Fibroblast of skin of scalp (primary cell): ENCODE results near the gene EML4.

Source experiments
- DNase-seq: peaks from one replicate; pipeline ENCODE4 v3.0.0-alpha.2; 2013

EML4 gene

DNA sequence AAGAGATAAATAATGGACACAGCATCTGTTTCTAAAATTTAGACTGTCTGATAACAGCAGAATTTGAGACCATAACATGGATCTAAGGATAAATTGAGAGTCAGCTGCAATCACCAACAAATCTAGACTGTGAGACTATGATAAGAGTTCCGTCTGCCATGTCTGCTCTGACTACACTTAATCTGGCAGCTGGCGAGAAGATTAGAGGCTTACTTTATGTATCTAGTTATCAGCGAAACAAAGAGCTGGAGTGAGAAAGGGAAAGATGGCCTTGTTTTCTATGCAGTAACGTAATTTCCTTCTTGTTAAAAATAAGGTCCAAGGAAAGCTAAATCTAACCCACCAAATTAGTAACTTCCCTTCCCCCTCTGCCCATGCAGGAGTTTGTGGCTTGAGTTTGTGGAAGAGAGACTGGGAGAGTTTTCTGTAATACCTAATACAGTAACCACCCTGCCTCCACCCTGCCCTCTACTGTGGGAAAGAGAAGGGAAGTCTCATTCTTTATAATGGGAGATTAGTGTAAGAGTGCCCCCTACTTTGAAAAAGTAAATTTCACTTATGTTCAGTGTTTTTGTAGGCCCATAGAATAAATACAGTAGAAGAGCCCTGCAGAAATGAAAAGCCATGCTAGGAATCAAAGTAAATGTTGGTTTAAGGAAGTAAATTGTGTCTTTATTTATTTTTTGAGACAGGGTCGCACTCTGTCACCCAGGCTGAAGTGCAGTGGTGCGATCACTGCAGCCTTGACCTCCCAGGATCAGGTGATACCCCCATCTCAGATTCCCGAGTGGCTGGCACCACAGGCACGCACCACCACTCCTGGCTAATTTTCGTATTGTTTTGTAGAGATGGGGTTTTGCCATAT, 27.5 kb downstream of the EML4 start:
- peak; percentile 70 for DNase-seq

DNA sequence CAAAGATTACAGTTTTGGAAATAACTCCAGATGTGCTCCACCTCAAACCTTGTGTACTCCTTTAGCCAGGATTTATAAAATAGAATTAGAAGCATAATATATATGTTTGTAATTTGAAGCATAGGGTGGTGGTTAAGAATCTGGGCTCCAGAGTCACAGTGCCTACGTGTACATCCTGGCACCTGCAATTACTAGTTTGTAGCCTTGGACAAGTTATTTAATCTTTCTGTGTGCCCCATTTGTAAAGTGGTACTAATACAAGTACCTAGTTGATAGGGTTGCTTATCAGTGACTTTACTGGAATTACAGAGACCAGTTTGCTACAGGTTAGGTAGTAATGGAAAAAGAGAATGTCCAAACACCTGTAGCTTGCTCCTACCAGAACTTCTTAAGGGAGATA, 28.6 kb downstream of the EML4 start:
- no peak for DNase-seq

DNA sequence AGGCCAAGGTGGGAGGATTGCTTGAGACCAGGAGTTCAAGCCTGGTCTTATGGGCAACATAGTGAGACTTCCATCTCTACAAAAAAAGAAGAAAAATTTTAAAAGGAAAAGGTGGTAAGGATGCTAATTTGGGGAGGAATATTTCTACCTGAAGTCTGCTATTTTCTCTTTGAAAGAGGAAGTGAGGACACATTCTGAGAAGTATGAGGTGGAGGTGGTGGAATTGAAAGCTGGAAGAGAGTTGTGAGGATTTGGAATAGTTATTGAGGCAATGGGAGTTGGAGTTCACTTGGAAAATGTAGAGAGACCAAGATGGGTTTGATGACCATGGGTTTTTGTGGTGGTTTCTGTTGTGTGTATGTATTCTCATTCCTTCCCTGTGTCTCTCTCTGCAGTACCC, 29.3 kb downstream of the EML4 start:
- no peak for DNase-seq

DNA sequence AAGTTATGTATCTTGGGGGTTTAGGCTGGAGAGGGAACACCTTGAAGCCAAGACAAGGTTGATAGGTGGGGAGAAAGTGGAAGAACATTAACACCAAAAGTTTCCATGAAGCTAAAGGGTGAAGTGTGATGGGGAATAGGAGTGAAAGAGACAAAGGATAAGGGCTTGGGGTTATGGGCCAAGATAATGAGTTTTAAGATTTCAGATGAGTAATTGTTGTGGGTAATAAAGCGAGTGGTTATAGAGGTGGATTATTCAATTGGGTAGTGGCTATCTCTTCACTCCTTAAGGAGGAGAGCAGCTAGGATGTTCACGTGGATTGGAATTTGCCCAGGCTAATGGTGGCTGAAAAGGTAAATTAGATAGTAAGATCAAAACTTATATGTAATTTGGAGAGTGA, 29.8 kb downstream of the EML4 start:
- no peak for DNase-seq

DNA sequence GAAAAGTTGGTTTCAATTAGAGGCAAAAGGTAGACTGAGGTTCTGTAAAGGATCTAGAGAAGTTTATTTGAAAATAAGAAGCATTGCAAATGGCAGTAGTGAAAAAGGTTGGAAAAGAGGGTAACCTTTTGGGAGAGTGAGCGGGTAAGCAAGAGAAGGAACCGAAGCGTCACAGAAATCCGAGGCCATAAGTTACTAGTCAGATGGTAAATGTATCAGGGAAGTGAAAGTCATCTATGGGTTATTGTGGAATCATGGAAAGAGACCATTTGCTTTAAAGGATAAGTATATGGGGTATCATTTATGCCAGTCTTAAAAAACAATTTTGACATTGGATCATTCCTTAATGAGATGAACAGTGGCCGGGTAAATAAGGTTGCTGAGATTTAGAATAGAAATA, 30.5 kb downstream of the EML4 start:
- no peak for DNase-seq

GRCh38 chr2:42200926-42201855, 32.0 kb downstream of the EML4 start:
- no peak for DNase-seq

DNA sequence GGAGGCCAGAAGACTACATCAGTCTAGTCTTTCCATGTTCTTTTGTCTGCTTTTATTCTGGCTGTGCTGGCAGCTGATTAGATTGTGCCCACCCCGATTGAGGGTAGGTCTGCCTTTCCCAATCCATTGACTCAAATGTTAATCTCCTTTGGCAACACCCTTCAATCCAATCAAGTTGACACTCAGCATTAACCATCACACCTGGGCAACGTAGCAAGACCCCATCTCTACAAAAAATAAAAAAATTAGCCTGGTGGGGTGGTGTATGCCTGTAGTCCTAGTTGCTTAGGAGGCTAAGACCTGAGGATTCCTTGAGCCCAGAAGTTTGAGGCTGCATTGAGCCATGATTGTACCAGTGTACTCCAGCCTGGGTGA, 33.5 kb downstream of the EML4 start:
- no peak for DNase-seq

- no peak for DNase-seq
Observed at GRCh38 chr2:42203792-42204191, 34.6 kb downstream of the EML4 start.

DNA sequence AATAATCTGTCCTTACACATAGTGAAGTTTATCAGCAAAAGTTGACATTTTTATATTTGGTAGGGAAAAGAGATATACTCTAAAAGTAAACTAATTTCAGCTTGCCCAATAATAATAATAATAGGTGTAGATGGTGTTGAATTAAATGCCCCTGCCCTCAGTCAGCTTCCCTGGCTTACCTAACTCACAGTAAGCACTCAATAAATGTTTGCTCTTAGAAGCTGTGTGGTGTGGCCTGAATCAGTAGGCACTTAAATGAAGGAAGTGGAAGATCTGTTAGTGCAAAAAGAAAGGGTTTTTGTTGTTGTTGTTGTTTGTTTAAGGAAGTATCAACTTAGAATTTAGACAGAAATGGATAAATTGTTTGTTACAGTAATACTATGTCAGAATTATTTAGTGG, 36.2 kb downstream of the EML4 start:
- no peak for DNase-seq

DNA sequence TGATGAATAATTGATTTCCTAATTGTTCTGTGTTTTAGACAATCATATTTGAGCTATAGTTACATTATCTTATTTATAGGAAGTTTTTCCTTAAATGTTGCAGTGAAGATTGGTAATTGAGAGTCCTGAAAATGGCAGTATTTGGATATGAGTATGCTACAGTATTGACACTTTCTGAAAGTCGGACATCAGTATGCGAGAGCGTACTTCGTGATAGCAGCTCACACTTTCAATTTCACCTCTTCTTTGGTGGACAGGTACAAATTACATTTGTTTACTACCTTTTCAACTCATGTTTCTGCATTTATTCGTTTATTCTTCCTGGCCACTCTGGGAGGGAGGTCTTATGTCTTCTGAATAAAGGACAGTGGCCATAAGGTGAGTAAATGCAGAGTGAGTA, 38.7 kb downstream of the EML4 start:
- DNase-seq = no peak

DNA sequence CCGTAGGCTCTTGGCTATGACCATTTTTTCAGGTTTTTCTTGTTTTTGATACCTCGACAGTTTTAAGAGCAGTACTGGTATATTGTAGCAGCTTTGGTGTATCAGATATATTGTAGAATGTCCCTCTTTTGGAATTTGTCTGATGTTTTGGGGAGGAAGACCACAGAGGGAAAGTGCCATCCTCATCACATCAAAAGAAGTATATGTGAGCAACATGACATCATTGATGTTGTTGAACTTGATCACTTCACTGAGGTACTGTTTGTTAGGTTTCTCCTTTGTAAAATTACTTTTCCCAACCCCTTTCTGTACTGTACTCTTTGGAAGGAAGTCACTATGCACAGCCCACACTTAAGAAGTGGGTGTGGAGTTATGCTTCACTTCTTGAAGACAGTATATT, 41.0 kb downstream of the EML4 start:
- no peak for DNase-seq

DNA sequence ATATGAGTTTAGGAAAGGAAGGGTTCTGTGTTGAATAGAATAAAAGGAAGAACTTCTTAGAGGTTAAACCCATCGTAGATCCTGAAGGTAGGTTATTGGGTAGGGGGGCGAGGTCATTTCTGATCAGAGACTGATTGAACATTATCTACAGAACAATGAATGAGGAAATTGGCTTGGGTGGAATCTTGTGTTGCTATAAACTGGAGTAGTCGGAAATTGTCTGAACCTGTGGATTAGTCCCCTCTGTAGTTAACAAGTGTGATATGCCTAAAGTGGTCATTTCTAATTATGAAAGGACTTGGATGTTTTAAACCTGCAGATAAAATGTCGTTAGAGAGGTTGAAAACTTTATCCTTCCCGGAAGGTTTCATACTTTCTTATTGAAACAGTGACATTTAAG, 42.1 kb downstream of the EML4 start:
- no peak for DNase-seq

DNA sequence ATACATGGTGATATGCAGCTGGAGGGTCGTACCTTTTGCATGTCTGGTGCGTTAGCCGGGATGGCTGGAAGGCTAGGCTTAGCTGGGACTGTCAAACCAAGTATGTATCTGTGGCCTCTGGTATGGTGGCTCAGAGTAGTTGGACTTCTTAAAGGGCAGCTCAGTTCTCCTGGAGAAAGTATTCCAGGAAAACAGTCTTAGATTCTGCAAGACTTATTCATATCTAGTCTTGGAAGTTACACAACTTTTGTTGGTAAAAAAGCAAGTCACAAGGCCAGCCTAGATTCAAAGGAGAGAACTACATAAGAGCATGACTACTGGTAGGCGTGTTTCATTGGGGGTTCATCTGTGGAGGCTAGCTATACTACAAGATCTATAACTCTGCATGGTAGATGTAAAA, 45.5 kb downstream of the EML4 start:
- peak; percentile 20 for DNase-seq

- DNase-seq = peak; percentile 77
Observed at GRCh38 chr2:42216694-42217093, 47.5 kb downstream of the EML4 start.

DNA sequence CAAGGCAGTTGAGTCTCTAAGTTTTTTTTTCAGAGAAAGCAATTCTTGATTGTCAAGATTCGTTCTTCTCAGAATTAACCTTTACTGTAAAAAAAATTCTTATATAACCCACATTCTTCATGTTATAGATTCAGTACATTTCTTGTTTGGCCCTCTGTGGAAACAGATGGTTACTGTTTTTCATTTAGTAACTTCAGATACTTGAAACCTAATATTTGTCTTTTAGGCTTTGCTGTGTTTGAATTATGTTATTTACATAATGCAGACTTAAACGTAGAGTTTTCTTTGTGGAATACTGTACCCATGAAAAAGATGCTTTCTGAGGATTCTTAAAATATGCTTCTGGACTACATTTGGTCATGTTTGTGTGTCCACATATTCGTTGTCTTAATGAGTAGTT, 48.2 kb downstream of the EML4 start:
- no peak for DNase-seq

DNA sequence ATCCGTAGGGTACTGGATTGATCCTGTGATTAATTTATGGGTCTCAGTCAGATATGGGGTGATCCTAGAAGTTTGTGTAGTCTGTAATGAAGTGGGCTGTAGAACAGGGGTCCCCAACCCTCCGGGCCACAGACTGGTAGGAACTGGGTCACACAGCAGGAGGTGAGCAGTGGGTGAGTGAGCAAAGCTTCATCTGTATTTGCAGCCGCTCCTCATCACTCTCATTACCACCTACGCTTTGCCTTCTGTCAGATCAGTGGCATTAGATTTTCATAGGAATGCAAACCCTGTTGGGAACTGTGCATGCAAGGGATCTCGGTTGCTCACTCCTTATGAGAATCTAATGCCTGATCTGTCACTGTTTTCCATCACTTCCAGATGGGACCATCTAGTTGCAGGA, 48.8 kb downstream of the EML4 start:
- no peak for DNase-seq

DNA sequence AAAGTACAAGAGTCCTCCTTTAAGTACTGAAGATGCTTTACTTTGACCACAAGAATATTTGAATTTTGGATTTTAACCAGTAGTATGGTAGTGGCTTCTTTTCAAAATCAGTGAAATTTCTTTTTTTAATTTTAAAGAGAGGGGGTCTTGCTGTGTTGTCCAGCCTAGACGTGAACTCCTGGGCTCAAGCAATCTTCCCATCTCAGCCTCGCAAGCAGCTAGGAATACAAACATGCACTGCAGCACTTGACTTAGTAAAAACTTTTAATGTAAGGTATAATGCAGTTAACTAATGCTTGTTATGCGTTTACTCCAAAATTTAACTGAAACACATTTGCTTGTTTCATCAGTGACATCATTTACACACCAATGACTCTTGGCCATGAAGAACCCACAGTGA, 49.6 kb downstream of the EML4 start:
- DNase-seq = no peak

DNA sequence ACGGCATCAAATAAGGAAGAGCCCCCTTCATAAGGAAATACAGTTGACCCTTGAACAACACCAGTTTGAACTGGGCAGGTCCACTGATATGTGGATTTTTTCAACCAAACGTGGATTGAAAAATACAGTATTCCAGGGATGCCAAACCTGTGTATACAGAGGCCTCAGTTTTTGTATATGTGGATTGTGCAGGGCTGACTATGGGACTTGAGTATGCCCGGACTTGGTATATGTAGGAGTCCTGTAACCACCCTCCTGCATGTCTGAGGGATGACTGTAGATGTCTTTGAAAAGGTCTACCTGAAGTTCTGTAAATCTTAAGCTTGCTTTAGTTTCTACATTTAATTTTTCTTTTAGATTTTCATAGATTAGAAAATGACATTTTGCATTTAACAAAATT, 50.0 kb downstream of the EML4 start:
- no peak for DNase-seq

DNA sequence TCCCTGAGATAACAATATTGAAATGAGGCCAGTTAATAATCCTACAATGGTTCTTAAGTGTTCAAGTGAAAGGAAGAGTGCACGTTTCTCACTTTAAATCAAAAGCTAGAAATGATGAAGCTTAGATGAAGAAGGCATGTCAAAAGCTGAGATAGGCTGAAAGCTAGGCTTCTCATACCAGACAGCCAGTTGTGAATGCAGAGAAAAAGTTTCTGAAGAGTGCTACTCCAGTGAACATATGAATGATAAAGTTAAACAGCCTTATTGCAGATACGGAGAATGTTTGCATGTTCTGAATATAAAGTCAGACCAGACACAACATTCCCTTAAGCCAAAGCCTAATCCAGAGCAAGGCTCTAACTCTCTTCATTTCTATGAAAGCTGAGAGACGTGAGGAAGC, 51.4 kb downstream of the EML4 start:
- DNase-seq = no peak

DNA sequence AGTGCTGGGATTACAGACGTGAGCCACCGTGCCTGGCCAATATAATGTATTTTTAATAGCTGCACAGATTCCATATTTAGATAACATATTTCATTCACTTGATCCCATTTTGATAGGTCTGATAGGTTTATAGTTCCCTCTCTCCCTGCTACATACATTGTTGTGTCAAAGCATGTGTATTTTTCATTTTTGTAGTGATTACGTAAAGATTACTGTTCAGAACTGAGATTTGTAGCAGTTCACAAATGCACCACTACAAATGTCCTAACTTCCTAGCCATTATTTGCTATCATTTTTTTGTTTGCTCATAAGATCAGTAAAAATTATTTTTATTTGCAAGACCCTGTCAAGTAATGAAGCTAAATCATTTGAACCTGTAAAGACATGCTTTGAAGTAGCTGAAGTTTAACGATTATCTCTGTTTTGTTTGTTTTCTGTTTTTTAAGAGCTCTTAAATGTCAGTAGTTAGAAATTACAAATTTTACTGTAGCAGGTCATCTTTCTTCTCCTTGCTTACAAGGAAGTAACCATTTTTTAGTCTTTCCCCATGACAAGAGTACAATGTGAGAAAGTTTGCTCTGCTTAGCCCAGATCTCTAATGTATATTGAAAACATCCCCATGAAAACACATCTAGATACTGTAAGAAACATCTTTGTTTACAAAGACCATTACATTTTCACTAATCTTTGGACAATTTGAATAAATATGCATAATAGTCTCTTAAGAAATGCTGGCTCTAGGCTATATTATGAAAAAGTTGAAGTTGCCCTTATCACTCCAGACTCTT, 54.1 kb downstream of the EML4 start:
- DNase-seq = no peak

DNA sequence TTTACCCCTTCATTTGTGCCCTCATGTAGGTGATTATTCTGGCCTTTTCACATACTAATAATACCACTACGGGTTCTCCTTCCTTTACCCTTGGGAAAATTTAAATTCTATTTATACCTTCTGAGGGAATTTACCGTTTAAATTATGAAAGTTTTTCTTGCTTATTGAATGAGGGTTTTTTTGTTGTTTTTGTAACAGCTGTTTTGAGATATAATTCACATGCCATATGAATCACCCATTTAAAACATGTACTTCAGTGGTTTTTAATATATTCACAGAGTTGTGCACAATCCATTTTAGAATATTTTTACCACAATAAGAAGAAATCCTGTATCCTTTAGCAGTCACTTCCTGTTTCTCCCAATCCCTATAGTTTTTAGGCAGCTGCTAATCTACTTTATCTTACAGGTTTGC, 54.7 kb downstream of the EML4 start:
- peak; percentile 62 for DNase-seq

DNA sequence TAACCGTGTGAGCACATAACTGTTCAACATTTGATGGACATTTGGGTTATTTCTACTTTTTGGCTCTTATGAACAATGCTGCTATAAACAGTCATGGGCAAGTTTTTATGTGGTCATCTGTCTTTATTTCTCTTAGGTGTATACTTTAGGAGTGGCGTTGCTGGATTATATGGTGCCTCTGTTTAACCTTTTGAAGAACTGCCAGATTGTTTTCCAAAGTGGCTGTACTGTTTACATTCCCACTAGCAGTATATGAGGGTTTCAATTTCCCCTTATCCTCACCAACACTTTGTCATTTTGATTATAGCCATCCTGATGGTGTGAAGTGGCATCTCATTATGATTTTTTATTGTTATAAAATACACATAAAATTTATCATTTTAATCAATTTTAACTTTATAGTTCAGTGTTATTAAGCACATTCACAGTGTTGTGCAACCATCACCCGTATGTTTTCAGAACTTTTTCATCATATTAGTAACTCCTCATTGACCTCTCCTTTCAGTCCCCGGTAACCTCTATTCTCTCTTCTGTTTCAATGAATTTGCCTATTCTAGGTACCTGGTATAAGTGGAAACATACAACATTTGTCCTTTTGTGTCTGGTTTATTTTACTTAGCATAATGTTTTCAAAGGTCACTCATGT, 55.4 kb downstream of the EML4 start:
- DNase-seq = no peak

DNA sequence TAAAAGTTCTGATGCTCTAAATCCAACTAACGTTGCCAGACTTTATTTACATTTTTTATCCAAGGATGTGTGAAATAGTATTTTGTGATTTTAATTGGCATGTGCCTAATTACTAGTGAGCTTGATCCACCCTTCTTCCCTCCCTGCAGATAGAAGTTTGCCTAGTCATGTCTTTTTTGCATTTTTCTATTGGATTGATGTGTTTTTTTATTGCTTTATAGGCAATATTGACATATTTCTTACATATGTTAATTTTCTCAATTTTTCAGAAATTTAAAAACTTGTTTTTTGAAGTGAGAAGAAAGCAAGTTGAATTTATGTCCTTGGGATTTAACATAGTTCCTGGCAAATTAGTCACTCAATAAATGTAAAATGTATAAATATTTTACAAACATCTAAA, 56.4 kb downstream of the EML4 start:
- DNase-seq = no peak
